OCI-LY3 (cell line): Measurements from ENCODE around the gene FXYD2.

Source experiments
- H2AFZ ChIP-seq: fragments of 200-600, 300-600 bp; shearing (Covaris generic); 2 replicates; pipeline ENCODE4 v1.6.0; 2014; ENCODE audit warnings: antibody characterized with exemption, low read depth, low read length
- H3K27ac ChIP-seq: fragments of 200-600, 300-600 bp; sonication (generic); 2 replicates; pipeline ENCODE4 v1.5.1; 2014; ENCODE audit warnings: mild to moderate bottlenecking, low read length, moderate library complexity, mixed read lengths
- H3K27me3 ChIP-seq: fragments of 200-600, 300-600 bp; sonication (generic); 2 replicates; pipeline ENCODE4 v1.6.1; 2014; ENCODE audit warnings: low read depth, low read length, mixed read lengths
- H3K36me3 ChIP-seq: fragments of 200-600, 300-600 bp; sonication (generic); replicated peaks from 2 replicates; pipeline ENCODE3; 2014; ENCODE audit warnings: low read depth, low read length, mixed read lengths
- H3K4me1 ChIP-seq: fragments of 300-600, 200-600 bp; sonication (generic); 2 replicates; pipeline ENCODE4 v1.6.1; 2014; ENCODE audit warnings: low read length, mixed read lengths
- H3K4me2 ChIP-seq: fragments of 200-600, 300-600 bp; sonication (generic); 2 replicates; pipeline ENCODE4 v1.6.1; 2014; ENCODE audit warnings: low read length, mixed read lengths
- H3K4me3 ChIP-seq: fragments of 300-600, 200-600 bp; sonication (generic); 2 replicates; pipeline ENCODE4 v1.5.1; 2014; ENCODE audit warnings: antibody characterized with exemption, mild to moderate bottlenecking, low read length, moderate library complexity
- H3K79me2 ChIP-seq: fragments of 300-600, 200-600 bp; shearing (Covaris generic); 2 replicates; pipeline ENCODE4 v1.6.1; 2014; ENCODE audit warnings: mild to moderate bottlenecking, low read length, mixed read lengths
- H3K9ac ChIP-seq: fragments of 300-600, 200-600 bp; shearing (Covaris generic); 2 replicates; pipeline ENCODE4 v1.6.0; 2014; ENCODE audit warnings: mild to moderate bottlenecking, low read length, moderate library complexity
- H3K9me3 ChIP-seq: fragments of 200-600, 300-600 bp; shearing (Covaris generic); 2 replicates; pipeline ENCODE4 v1.6.1; 2014; ENCODE audit warnings: low read length, mixed read lengths; ENCODE audit not compliant: insufficient read depth
- H4K20me1 ChIP-seq: fragments of 200-600, 300-600 bp; sonication (generic); 2 replicates; pipeline ENCODE4 v1.6.1; 2016; ENCODE audit warnings: low read length, mixed read lengths; ENCODE audit not compliant: insufficient read depth
- EZH2phosphoT487 ChIP-seq: fragments of 200-600 bp; shearing (Covaris generic); IDR thresholded peaks from 2 replicates; pipeline ENCODE4 v1.6.1; 2018; ENCODE audit warnings: antibody characterized with exemption, mixed run types, low read depth
- TF ChIP-seq, protein P1 (sequence below): fragments of 200-600, 300-600 bp; sonication (generic); IDR thresholded peaks from 2 replicates; pipeline ENCODE4 v1.5.1; 2014; ENCODE audit warnings: antibody characterized with exemption, low read length, low read depth

FXYD2 gene

DNA sequence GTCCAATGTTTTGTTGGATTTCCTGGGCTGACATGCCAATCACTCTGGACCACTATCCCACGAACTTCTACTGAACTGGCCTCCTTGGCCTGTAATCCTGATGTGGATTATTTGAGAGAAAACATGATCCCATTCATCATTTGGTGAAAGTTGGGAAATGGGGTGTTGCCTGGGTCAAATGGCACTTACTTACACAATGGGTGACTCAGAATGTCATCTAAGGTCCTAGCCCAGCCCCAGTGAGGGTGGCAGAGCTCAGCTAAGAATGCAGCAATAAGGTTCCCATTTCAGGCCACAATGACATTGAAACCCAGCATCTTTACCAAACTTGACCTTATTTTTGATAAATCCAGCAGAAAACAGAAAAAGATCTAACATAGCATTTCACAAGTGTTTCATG lies 19.5 kb downstream of the FXYD2 start:
- no peak for TF ChIP-seq EZH2phosphoT487
- TF ChIP-seq, protein P1, sequence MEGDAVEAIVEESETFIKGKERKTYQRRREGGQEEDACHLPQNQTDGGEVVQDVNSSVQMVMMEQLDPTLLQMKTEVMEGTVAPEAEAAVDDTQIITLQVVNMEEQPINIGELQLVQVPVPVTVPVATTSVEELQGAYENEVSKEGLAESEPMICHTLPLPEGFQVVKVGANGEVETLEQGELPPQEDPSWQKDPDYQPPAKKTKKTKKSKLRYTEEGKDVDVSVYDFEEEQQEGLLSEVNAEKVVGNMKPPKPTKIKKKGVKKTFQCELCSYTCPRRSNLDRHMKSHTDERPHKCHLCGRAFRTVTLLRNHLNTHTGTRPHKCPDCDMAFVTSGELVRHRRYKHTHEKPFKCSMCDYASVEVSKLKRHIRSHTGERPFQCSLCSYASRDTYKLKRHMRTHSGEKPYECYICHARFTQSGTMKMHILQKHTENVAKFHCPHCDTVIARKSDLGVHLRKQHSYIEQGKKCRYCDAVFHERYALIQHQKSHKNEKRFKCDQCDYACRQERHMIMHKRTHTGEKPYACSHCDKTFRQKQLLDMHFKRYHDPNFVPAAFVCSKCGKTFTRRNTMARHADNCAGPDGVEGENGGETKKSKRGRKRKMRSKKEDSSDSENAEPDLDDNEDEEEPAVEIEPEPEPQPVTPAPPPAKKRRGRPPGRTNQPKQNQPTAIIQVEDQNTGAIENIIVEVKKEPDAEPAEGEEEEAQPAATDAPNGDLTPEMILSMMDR, result no peak
- Histone ChIP-seq H3K9ac (no peak overlapping the region), H3K4me2 (no peak overlapping the region), H2AFZ (no peak overlapping the region), H3K36me3 (no peaks in the 10 kb centered on the region), H4K20me1 (no peaks in the 10 kb centered on the region), H3K27me3 (no peaks in the 10 kb centered on the region), H3K4me1 (peaks cover 29% of the 10 kb centered on the region), H3K4me3 (no peak overlapping the region), H3K9me3 (no peaks in the 10 kb centered on the region), H3K79me2 (no peaks in the 10 kb centered on the region), H3K27ac (no peak overlapping the region)

GRCh38 chr11:117803896-117804295 lies 20.6 kb downstream of the FXYD2 start:
- Histone ChIP-seq H3K4me2 (no peak overlapping the region), H3K4me3 (no peak overlapping the region), H4K20me1 (no peaks in the 10 kb centered on the region), H3K27me3 (no peaks in the 10 kb centered on the region; the same call in 1 of the 2 replicates), H3K27ac (no peak overlapping the region), H2AFZ (no peak overlapping the region), H3K4me1 (peaks cover 18% of the 10 kb centered on the region), H3K9me3 (no peaks in the 10 kb centered on the region), H3K9ac (no peak overlapping the region), H3K36me3 (no peaks in the 10 kb centered on the region), H3K79me2 (no peaks in the 10 kb centered on the region)
- TF ChIP-seq, protein P1, result no peak
- TF ChIP-seq EZH2phosphoT487, result no peak

- H3K4me3 ChIP-seq, result no peak overlapping the region
- no peaks in the 10 kb centered on the region; the same call in 1 of the 2 replicates for H3K27me3 ChIP-seq
- H3K79me2 ChIP-seq, result no peaks in the 10 kb centered on the region
Measured at GRCh38 chr11:117799634-117800033, 24.9 kb downstream of the FXYD2 start.

GRCh38 chr11:117796872-117797529 lies 27.5 kb downstream of the FXYD2 start, which contains the start of gene DSCAML1:
Gene DSCAML1, minus strand, starts transcription at chr11:117797216. Its CDS starts 137 bp downstream, at chr11:117797079.
- Histone ChIP-seq H3K27me3 (no peaks in the 10 kb centered on the region; the same call in 1 of the 2 replicates), H2AFZ (no peak within 1 kb of the TSS), H3K79me2 (no peaks in the 10 kb centered on the region), H3K4me3 (no peak within 1 kb of the TSS), H3K9ac (no peak within 1 kb of the TSS), H3K9me3 (no peaks in the 10 kb centered on the region), H3K4me1 (no peaks in the 10 kb centered on the region), H3K27ac (no peak within 1 kb of the TSS), H3K4me2 (no peak within 1 kb of the TSS), H4K20me1 (no peaks in the 10 kb centered on the region), H3K36me3 (no peaks in the 10 kb centered on the region)
- TF ChIP-seq EZH2phosphoT487, result no peak
- TF ChIP-seq, protein P1, result no peak

More at GRCh38 chr11:117799634-117800033, 24.9 kb downstream of the FXYD2 start:
- no peak overlapping the region for H3K27ac ChIP-seq
- no peak for TF ChIP-seq EZH2phosphoT487
- TF ChIP-seq, protein P1, result no peak
- no peaks in the 10 kb centered on the region for H3K36me3 ChIP-seq
- H4K20me1 ChIP-seq, result no peaks in the 10 kb centered on the region
- no peak overlapping the region for H3K9ac ChIP-seq
- no peak overlapping the region for H2AFZ ChIP-seq
- H3K9me3 ChIP-seq, result no peaks in the 10 kb centered on the region
- no peaks in the 10 kb centered on the region for H3K4me1 ChIP-seq
- no peak overlapping the region for H3K4me2 ChIP-seq
